Measurements from ENCODE around the gene CILP. TPM values are rescaled to one million over a fixed set of nuclear protein-coding genes. Genes with fewer than 3 reads are reported as not detected.

CILP gene
- polyA plus RNA-seq, 3 donors, result 0.13 TPM; not detected in 2

- WGBS (ENCODE audit: insufficient coverage), result no CpG with 5 or more reads among the region's 2 CpGs
- TF ChIP-seq CTCF (IDR thresholded peaks at IDR 0.05), result no peak
- peaks cover 0 to 6% (median 0%) of the 10 kb centered on the region in 3 donors for H3K27me3 Mint-ChIP-seq (ENCODE audit: low read depth in 3 of 3)
Observed at GRCh38 chr15:65208647-65209046, 2.6 kb downstream of the CILP start.

GRCh38 chr15:65207280-65207840 is 3.9 kb downstream of the CILP start:
- H3K27ac ChIP-seq (ENCODE audit: low read depth in 1 of 2, low read length in 2 of 2), result no peak overlapping the region
- no peaks in the 10 kb centered on the region for H3K79me2 ChIP-seq (ENCODE audit: insufficient read depth, low read length)
- H3K9me3 ChIP-seq (replicated peaks in 1 of 2; ENCODE audit: control insufficient read depth in 1 of 2, insufficient read depth in 1 of 2, low read length in 2 of 2), result no peaks in the 10 kb centered on the region
- WGBS (ENCODE audit: insufficient coverage), result 97% methylated on average over 5 of the region's 6 CpGs
- H3K4me1 ChIP-seq (ENCODE audit: control insufficient read depth in 1 of 2, insufficient read depth in 2 of 2, low read length in 2 of 2), result no peaks in the 10 kb centered on the region
- Mint-ChIP-seq H3K36me3 (no peaks in the 10 kb centered on the region), H3K9me3 (peaks cover 0 to 2% (median 0%) of the 10 kb centered on the region in 7 donors), H3K4me1 (no peaks in the 10 kb centered on the region), H3K27me3 (ENCODE audit: low read depth in 3 of 3) (peaks cover 0 to 10% (median 2%) of the 10 kb centered on the region in 3 donors), H3K4me3 (no peak overlapping the region), H3K27ac (no peak overlapping the region)
- no peaks in the 10 kb centered on the region for H3K36me3 ChIP-seq (replicated peaks in 1 of 2; ENCODE audit: control insufficient read depth in 1 of 2, insufficient read depth in 2 of 2, low read length in 2 of 2)
- H3K4me2 ChIP-seq (replicated peaks; ENCODE audit: extremely low read depth, low read length, poor library complexity, severe bottlenecking), result no peak overlapping the region
- H3K9ac ChIP-seq (ENCODE audit: insufficient read depth, low read length, poor library complexity, severe bottlenecking), result no peak overlapping the region
- intact Hi-C loops (cut with micrococcal nuclease), result no loop called here
- H2AFZ ChIP-seq (ENCODE audit: insufficient read depth, low read depth, low read length, poor library complexity, severe bottlenecking), result no peak overlapping the region
- no peak for DNase-seq
- H4K20me1 ChIP-seq (ENCODE audit: insufficient read depth, low read length), result no peaks in the 10 kb centered on the region
- H3K4me3 ChIP-seq (replicated peaks in 1 of 3; ENCODE audit: low read depth in 2 of 3, low read length in 3 of 3), result no peak overlapping the region
- TF ChIP-seq CTCF (IDR thresholded peaks at IDR 0.05), result no peak
- no peaks in the 10 kb centered on the region for H3K27me3 ChIP-seq (ENCODE audit: control insufficient read depth in 2 of 2, insufficient read depth in 2 of 2, low read length in 2 of 2)

More at GRCh38 chr15:65208647-65209046, 2.6 kb downstream of the CILP start:
- Mint-ChIP-seq H3K4me3 (no peak overlapping the region), H3K4me1 (no peaks in the 10 kb centered on the region), H3K9me3 (peaks cover 0 to 2% (median 0%) of the 10 kb centered on the region in 7 donors), H3K36me3 (no peaks in the 10 kb centered on the region), H3K27ac (no peak overlapping the region)
- DNase-seq, result no peak
- Histone ChIP-seq H3K4me3 (replicated peaks in 1 of 3; ENCODE audit: low read depth in 2 of 3, low read length in 3 of 3) (no peak overlapping the region), H3K36me3 (replicated peaks in 1 of 2; ENCODE audit: control insufficient read depth in 1 of 2, insufficient read depth in 2 of 2, low read length in 2 of 2) (no peaks in the 10 kb centered on the region), H3K4me2 (replicated peaks; ENCODE audit: extremely low read depth, low read length, poor library complexity, severe bottlenecking) (no peak overlapping the region), H3K27ac (ENCODE audit: low read depth in 1 of 2, low read length in 2 of 2) (no peak overlapping the region), H3K4me1 (ENCODE audit: control insufficient read depth in 1 of 2, insufficient read depth in 2 of 2, low read length in 2 of 2) (no peaks in the 10 kb centered on the region), H3K27me3 (ENCODE audit: control insufficient read depth in 2 of 2, insufficient read depth in 2 of 2, low read length in 2 of 2) (no peaks in the 10 kb centered on the region), H4K20me1 (ENCODE audit: insufficient read depth, low read length) (no peaks in the 10 kb centered on the region), H2AFZ (ENCODE audit: insufficient read depth, low read depth, low read length, poor library complexity, severe bottlenecking) (no peak overlapping the region), H3K9ac (ENCODE audit: insufficient read depth, low read length, poor library complexity, severe bottlenecking) (no peak overlapping the region), H3K9me3 (replicated peaks in 1 of 2; ENCODE audit: control insufficient read depth in 1 of 2, insufficient read depth in 1 of 2, low read length in 2 of 2) (no peaks in the 10 kb centered on the region), H3K79me2 (ENCODE audit: insufficient read depth, low read length) (no peaks in the 10 kb centered on the region)
- intact Hi-C loops (cut with micrococcal nuclease), result no loop called here
